GM21737 (cell line): Measurements from ENCODE around the gene EPO.
A peak's percentile ranks its signal among the peaks of the same experiment; 100 is the strongest.

ENCODE experiments used
- ATAC-seq: cut with Tn5 transposase; IDR thresholded peaks from one replicate; pipeline ENCODE4 v1.9.1; 2021; ENCODE audit warnings: mild to moderate bottlenecking, moderate library complexity; ENCODE audit not compliant: unreplicated experiment

EPO gene

GRCh38 chr7:100720279-100720670, at the start of gene EPO:
Gene EPO (plus strand): TSS chr7:100720468. CDS start chr7:100720981, 513 bp downstream.
- ATAC-seq: no peak

GRCh38 chr7:100671353-100672327, 48.6 kb upstream of the EPO start:
- ATAC-seq: no peak

GRCh38 chr7:100673302-100673941, 46.8 kb upstream of the EPO start, which contains the start of gene GNB2:
Gene GNB2 (plus strand): TSS chr7:100673740. CDS start chr7:100676266, 2,526 bp downstream.
- peak; percentile 51 for ATAC-seq

- peak; percentile 0 for ATAC-seq
Measured at GRCh38 chr7:100673942-100674410, 46.3 kb upstream of the EPO start.

GRCh38 chr7:100674411-100675104, 45.7 kb upstream of the EPO start:
- ATAC-seq: no peak

GRCh38 chr7:100675105-100675451, 45.2 kb upstream of the EPO start:
- ATAC-seq: peak; percentile 5

- ATAC-seq: peak; percentile 29
Measured at GRCh38 chr7:100675581-100676350, 44.5 kb upstream of the EPO start.

GRCh38 chr7:100676501-100677306, 43.6 kb upstream of the EPO start:
- no peak for ATAC-seq

- ATAC-seq: no peak
Measured at GRCh38 chr7:100677308-100678267, 42.7 kb upstream of the EPO start.

- no peak for ATAC-seq
Measured at GRCh38 chr7:100678291-100678984, 41.8 kb upstream of the EPO start.

- ATAC-seq: no peak
Measured at GRCh38 chr7:100679129-100679926, 40.9 kb upstream of the EPO start.

GRCh38 chr7:100679927-100680575, 40.2 kb upstream of the EPO start:
- no peak for ATAC-seq

- no peak for ATAC-seq
Measured at GRCh38 chr7:100680576-100681271, 39.5 kb upstream of the EPO start.

- no peak for ATAC-seq
Measured at GRCh38 chr7:100681491-100682227, 38.6 kb upstream of the EPO start.

- no peak for ATAC-seq
Measured at GRCh38 chr7:100682228-100682741, 38.0 kb upstream of the EPO start.
